ENCODE results near the gene GLIPR1L1.

GLIPR1L1 gene

DNA sequence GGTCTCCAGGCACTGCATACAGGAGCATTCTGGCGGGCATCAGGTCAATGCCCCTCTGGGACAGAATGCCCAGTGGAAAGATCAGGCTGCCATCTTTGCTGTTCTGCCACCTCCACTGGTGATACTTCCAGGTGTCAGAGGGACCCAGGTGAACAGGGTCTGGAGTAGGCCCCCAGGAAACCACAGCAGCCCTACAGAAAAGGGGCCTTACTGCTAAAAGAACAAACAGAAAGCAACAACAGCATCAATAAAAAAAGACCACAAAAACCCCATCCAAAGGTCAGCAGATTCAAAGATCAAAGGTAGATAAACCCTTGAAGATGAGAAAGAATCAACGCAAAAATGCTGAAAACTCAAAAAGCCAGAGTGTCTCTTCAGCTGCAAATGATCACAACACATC is 15.9 kb downstream of the GLIPR1L1 start:
- DNase-seq: no peak

- DNase-seq: no peak
Observed at GRCh38 chr12:75354011-75354410, 19.5 kb downstream of the GLIPR1L1 start.

GRCh38 chr12:75360920-75361319 is 26.4 kb downstream of the GLIPR1L1 start:
- no peak for DNase-seq

DNA sequence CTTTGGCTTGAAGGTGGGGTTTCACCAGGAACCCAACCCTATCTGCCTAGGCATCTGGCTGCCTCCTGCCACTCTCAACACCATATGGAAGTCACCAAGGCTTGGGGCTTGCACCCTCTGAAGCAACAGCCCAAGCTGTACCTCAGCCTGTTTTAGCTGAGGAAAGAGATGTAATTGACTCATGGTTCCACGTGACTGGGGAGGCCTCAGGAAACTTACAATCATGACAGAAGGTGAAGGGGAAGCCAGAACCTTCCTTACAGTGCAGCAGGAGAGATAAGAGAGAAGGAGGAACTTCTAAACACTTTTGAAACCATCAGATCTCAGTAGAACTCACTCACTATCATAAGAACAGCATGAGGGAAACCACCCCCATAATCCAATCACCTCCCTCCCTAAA is 26.9 kb downstream of the GLIPR1L1 start:
- DNase-seq: no peak

DNA sequence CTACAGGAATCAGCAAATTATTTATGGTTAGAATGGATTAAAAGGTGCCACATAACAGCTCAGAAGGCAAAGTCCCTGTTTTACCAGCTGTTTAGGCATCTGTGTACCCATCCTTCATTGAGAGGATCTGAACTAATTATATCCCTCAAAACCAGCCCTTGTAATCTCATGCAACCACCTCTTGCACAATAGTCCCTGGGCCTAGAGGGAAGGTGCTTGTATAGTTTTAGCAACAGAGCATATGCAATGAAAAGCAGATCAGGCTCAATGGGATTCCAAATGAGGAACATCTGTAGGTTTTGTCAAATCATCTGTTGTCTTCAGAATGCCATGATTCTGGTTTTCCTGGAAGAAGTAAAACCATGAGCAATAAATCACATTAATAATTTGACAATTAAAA is 30.4 kb downstream of the GLIPR1L1 start:
- peak; percentile 75 to 79 for DNase-seq

GRCh38 chr12:75366629-75367028 is 32.2 kb downstream of the GLIPR1L1 start:
- no peak for DNase-seq

GRCh38 chr12:75374971-75375370 is 40.5 kb downstream of the GLIPR1L1 start:
- no peak for DNase-seq

DNA sequence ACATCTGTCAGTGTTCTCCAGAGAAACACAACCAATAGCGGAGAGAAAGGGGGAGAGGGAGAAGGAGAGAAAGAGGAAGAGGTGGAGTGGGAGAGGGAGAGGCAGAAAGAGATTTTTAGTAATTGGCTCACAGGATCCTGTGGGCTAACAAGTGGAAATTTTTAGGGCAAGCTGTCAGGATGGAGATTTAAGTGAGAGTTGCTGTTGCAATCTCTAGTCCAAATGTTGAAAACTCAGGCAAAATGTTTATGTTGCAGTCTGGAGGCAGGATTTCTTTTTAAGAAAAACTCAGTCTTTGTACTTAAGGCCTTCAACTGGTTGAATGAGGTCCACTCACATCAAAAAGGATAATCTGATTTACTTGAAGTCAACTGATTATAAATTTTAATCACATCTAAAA is 43.9 kb downstream of the GLIPR1L1 start:
- DNase-seq: no peak

- no peak for DNase-seq
Observed at GRCh38 chr12:75389061-75389460, 54.6 kb downstream of the GLIPR1L1 start.

- peak in 1 of 2 experiments; percentile 9 for DNase-seq
Observed at GRCh38 chr12:75389706-75390105, 55.2 kb downstream of the GLIPR1L1 start.

DNA sequence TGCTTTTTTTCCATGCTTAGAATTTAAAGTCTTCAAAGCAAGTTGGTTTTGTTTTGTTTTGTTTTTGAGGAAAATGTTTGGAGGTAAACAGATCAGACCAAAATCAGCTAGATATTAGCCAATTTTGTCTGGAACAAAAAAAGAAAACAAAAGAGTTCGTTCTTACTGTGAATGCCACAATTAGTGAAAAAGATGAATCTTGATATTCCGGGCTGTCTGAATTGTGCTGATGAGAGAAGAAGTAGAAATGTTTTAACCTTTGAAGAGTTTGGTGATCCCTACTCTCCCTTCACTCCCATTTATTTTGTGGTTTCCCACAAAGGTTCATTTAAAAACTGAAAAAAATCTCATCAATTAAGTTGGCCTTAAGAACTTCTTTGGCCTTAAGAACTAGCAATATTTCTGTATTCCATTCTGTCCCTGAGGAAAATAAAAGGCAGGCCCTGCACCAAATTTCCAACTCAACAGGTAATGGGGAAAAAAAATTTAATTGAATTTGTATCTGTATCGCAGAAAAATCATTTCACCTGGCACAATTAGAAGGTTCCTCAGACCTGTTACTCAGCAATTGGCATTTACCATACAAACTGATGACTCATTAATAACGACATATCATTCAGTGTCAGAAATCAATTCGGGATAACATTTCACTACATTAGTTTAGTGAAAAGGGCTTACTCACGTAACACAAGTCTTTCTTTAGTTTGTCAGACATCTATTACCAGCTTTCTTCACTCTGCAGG is 55.9 kb downstream of the GLIPR1L1 start:
- DNase-seq: peak in 1 of 2 experiments; percentile 75

DNA sequence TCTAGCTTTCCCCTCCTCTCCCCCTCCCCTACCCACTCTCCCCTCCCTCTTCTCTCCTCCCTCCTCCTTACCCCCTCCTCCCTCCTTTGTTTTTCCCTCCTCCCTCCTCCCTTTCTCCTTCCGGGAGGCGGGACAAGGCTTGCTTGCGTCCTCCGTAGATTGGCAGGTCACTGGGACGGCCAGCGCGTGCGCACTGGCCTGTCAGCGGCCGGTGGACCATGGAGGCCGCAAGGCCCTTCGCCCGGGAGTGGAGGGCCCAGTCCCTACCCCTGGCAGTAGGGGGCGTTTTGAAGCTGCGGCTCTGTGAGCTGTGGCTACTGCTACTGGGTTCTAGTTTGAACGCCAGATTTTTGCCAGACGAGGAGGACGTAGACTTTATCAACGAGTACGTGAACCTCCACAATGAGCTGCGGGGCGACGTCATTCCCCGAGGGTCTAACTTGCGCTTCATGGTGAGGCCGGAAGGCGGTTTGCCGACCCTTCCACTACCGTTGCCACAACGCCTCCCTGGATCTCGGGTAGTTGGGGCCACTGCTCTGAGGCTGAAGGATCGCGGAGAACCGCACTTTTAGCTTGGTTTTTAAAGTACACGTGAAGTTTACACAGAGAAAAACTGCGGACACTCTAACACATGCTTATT is 56.5 kb downstream of the GLIPR1L1 start, which contains the start of gene GLIPR1L2:
TSS of gene GLIPR1L2 (plus strand) at position 191 of the 640 bp plus-strand sequence. CDS start at position 219, 28 bp downstream.
- peak; percentile 89 to 93 for DNase-seq

- no peak for DNase-seq
Observed at GRCh38 chr12:75404231-75404630, 69.8 kb downstream of the GLIPR1L1 start.

DNA sequence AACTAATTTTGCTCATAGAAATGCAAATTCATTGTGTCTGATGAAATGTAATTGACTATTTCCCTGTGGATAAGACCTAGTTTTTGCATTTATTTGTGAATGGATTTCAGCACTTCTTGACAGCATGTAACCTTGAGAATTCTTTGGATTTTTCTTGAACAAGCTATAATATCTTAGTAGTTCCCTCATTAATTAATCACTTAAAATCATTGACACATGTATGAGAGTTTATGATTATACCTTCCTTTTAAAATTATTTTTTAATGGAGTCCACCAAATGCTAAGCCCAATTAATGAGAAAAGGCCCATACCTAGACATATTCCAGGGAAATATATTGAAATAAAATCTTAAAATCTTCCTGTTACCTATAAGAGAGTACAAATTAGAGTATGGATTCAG is 73.2 kb downstream of the GLIPR1L1 start:
- no peak for DNase-seq

- no peak for DNase-seq
Observed at GRCh38 chr12:75409830-75410229, 75.4 kb downstream of the GLIPR1L1 start.

- DNase-seq: no peak
Observed at GRCh38 chr12:75414671-75415070, 80.2 kb downstream of the GLIPR1L1 start.

GRCh38 chr12:75419841-75420240 is 85.4 kb downstream of the GLIPR1L1 start:
- DNase-seq: no peak
